Astrocyte (in vitro differentiated cells and primary cell): ENCODE measurements around the gene CXADR.

Experiments used
- CTCF ChIP-seq: IDR thresholded peaks from 2 replicates; pipeline ENCODE4 v1.5.1; 2011; ENCODE audit warnings: low read depth, mild to moderate bottlenecking, inconsistent platforms, low read length, moderate library complexity; ENCODE audit not compliant: insufficient read depth
- EZH2 ChIP-seq: IDR thresholded peaks from 2 replicates; pipeline ENCODE4 v1.6.1; 2012; ENCODE audit warnings: mild to moderate bottlenecking, low read length, inconsistent platforms; ENCODE audit not compliant: insufficient read depth

GRCh38 chr21:17526776-17527175 lies 13.9 kb downstream of the CXADR start:
- TF ChIP-seq CTCF (no peak), EZH2 (no peak)
